Epithelial cell of esophagus (primary cell): ENCODE data around the gene PCGF2.

Source experiments
- DNase-seq: peaks from one replicate; pipeline ENCODE4 v3.0.0; 2010; ENCODE audit warnings: low read depth
- H3K4me3 ChIP-seq: 2 replicates; pipeline ENCODE4 v1.5.1; 2011; ENCODE audit warnings: mild to moderate bottlenecking, low read length, control low read depth
- CTCF ChIP-seq: IDR thresholded peaks from 2 replicates; pipeline ENCODE4 v1.5.1; 2011; ENCODE audit warnings: low read depth, mild to moderate bottlenecking, low read length, control low read depth, inconsistent platforms; ENCODE audit not compliant: insufficient read depth; ENCODE audit errors: missing control alignments

PCGF2 gene

GRCh38 chr17:38716368-38717005 is 31.6 kb downstream of the PCGF2 start:
- no peak for DNase-seq
- no peak for TF ChIP-seq CTCF

DNA sequence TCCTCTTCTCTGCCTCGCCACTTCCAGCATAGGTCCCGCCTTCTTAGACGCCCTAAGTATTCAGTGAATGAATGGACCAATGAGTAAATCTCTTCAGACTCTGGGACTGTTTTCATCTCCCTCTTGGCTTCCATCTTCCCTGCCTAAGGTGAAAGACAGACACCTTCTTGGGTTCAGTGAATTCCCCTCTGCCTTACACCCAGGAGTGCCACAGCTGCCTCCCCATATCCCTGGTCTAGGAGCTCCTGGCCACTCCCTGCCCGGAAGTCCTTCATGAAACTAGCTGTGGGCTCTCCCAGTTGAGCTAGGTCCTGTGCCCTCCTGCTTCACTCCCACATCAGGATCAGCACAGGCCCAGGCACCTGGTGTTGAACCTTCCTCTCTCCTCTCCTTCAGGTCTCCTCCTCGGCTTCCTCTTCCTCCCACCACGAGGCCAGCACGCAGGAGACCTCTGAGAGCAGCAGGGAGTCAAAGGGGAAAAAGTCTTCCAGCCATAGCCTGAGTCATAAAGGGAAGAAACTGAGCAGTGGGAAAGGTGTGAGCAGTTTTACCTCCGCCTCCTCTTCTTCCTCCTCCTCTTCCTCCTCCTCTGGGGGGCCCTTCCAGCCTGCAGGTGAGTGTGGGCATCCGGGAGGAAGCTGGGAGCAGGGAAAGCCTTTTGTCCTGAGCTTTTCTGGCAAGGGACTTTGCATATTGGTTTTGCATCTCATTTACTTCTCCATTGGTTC is 32.8 kb downstream of the PCGF2 start:
- no peak overlapping the region for H3K4me3 ChIP-seq
- no peak for TF ChIP-seq CTCF
- DNase-seq = no peak

More at GRCh38 chr17:38716368-38717005, 31.6 kb downstream of the PCGF2 start:
- no peak overlapping the region for H3K4me3 ChIP-seq

DNA sequence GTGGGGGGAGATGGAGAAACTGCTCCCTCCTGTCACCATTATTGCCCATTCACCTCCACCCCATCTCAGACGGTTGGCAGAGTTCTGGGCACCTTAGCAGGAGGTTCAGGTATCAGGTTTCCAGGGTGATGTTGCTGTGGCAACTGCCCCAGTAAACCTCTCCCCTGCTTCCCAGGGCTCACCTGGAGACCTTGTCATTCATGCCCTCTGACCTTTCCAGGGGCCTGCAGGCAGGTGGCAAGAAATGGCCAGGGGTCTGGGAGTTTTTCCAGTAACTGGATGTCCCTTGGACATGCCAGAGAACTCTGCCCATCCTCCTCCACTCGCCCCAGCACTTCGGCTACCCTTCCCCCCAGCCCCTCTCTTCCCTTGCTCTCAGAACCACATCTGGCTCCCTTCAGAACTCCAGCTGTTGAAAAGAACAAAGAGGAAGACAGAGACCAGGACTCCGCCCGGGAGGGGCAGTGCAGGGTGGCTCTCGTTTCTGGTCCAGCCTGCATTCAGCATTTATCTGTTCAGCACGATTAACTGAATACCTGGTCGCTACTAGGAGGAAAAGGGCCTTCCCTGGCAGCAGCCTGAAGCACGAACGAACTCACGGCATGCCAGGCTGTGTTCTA is 34.6 kb downstream of the PCGF2 start:
- H3K4me3 ChIP-seq = no peak overlapping the region
- DNase-seq = no peak
- no peak for TF ChIP-seq CTCF

- H3K4me3 ChIP-seq = no peak overlapping the region
- no peak for DNase-seq
- TF ChIP-seq CTCF = no peak
These were observed 35.5 kb downstream of the PCGF2 start for GRCh38 chr17:38712593-38712992.

GRCh38 chr17:38711792-38712571 is 36.2 kb downstream of the PCGF2 start:
- DNase-seq = no peak
- TF ChIP-seq CTCF = no peak
- no peak overlapping the region for H3K4me3 ChIP-seq

DNA sequence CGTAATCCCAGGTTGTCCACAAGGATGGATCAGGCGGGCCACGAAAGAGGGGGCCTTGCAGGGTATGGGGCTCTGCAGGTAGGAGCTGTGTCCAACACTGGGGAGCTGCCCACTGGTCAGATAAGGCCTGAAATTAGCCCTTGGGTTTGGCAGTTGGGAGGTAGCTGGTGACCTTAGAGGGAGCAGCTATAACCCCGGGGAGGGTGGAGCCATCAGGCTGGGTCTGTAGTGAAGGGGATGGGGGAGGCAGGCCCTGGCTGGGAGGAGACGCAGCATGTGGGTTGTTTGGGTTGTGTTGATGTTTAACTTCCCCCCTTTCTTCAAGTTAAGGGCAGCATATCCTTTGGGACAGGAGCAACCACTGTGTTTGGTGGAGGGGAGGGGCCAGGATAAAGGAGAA is 37.2 kb downstream of the PCGF2 start:
- TF ChIP-seq CTCF = no peak
- no peak overlapping the region for H3K4me3 ChIP-seq
- no peak for DNase-seq
